Activated naive CD8-positive, alpha-beta T cell treated with anti-CD3 and anti-CD28 coated beads for 36 hours (primary cell): Measurements from ENCODE around the gene CEP85L. TPM values are rescaled to one million over a fixed set of nuclear protein-coding genes. Genes with fewer than 3 reads are reported as not detected.
A peak's percentile ranks its signal among the peaks of the same experiment; 100 is the strongest.

Experiments used
- DNase-seq: peaks from one replicate; pipeline ENCODE4 v3.0.0; 2021
- H3K27ac Mint-ChIP-seq: one replicate; pipeline ENCODE4 v1.8.0; 2022; ENCODE audit warnings: mild to moderate bottlenecking, moderate library complexity, mixed read lengths
- H3K27me3 Mint-ChIP-seq: one replicate; pipeline ENCODE4 v1.8.0; 2022; ENCODE audit warnings: mild to moderate bottlenecking, mixed read lengths
- H3K36me3 Mint-ChIP-seq: one replicate; pipeline ENCODE4 v1.8.0; 2021; ENCODE audit warnings: mild to moderate bottlenecking, mixed read lengths
- H3K4me1 Mint-ChIP-seq: one replicate; pipeline ENCODE4 v1.8.0; 2021; ENCODE audit warnings: mixed read lengths
- H3K4me3 Mint-ChIP-seq: one replicate; pipeline ENCODE4 v1.8.0; 2022; ENCODE audit warnings: mild to moderate bottlenecking, moderate library complexity, mixed read lengths
- H3K9me3 Mint-ChIP-seq: one replicate; pipeline ENCODE4 v1.8.0; 2022; ENCODE audit warnings: mixed read lengths
- total RNA-seq, 2 experiments: library from RNA; stranded (reverse); gene quantifications; one replicate each; pipeline ENCODE4 v1.2.3, GENCODE V29; 2021

CEP85L gene
- total RNA-seq, 2 experiments from 2014 or later: 34.7 to 41.9 TPM

GRCh38 chr6:118586746-118587485, 64.5 kb downstream of the CEP85L start:
- H3K4me3 Mint-ChIP-seq: no peak overlapping the region
- H3K9me3 Mint-ChIP-seq: no peaks in the 10 kb centered on the region
- H3K27ac Mint-ChIP-seq: no peak overlapping the region
- H3K27me3 Mint-ChIP-seq: no peaks in the 10 kb centered on the region
- H3K4me1 Mint-ChIP-seq: peaks cover 15% of the 10 kb centered on the region
- DNase-seq: no peak
- peaks cover 56% of the 10 kb centered on the region for H3K36me3 Mint-ChIP-seq

DNA sequence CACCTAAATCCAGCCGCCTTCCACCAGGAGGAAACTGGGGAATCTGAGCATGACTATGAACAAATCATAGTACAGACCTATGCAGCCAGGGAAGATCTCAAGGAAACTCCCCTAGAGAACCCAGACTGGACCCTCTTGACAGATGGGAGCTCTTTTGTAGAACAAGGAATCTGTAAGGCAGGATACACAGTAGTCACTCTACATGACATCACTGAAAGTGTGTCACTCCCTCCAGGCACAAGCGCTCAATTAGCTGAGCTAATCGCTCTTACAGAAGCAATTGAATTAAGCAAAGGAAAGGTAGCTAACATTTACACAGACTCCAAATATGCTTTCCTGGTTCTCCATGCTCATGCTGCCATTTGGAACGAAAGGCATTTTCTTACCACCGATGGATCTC, 66.5 kb downstream of the CEP85L start:
- Mint-ChIP-seq H3K36me3 (peaks cover 66% of the 10 kb centered on the region), H3K4me3 (no peak overlapping the region), H3K9me3 (peaks cover 12% of the 10 kb centered on the region), H3K27me3 (no peaks in the 10 kb centered on the region), H3K4me1 (peaks cover 7% of the 10 kb centered on the region), H3K27ac (peak overlapping the region; percentile 13)
- no peak for DNase-seq

DNA sequence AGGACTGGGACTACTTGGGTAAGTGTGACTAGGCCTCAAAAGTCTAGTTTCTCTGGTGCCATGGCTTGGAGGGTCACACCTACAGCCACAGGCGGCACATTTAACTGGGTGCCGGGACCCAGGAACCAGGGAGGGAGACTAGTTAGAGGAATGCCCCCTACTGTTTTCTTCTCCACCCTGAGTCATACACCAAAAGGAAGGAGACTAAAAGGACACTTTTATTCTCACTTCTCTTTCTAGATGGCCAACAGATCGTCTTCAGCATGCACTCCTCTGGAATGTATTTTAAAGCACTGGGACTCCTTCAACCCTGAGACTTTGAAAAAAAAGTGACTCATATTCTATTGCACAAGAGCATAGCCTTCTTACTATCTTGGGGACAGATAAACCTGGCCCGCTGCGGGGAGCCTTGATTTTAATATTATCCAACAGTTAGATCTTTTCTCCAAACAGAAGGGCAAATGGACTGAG, 69.9 kb downstream of the CEP85L start:
- no peak overlapping the region for H3K27ac Mint-ChIP-seq
- peaks cover 32% of the 10 kb centered on the region for H3K9me3 Mint-ChIP-seq
- H3K4me1 Mint-ChIP-seq: peaks cover 3% of the 10 kb centered on the region
- DNase-seq: no peak
- no peaks in the 10 kb centered on the region for H3K27me3 Mint-ChIP-seq
- no peak overlapping the region for H3K4me3 Mint-ChIP-seq
- peaks cover 83% of the 10 kb centered on the region for H3K36me3 Mint-ChIP-seq

- Mint-ChIP-seq H3K9me3 (peaks cover 40% of the 10 kb centered on the region), H3K27ac (peak overlapping the region; percentile 76), H3K4me1 (no peaks in the 10 kb centered on the region), H3K36me3 (peaks cover 84% of the 10 kb centered on the region), H3K27me3 (no peaks in the 10 kb centered on the region), H3K4me3 (no peak overlapping the region)
- DNase-seq: no peak
These were observed 70.6 kb downstream of the CEP85L start for GRCh38 chr6:118580585-118581419.

- no peak overlapping the region for H3K4me3 Mint-ChIP-seq
- H3K27ac Mint-ChIP-seq: no peak overlapping the region
- H3K4me1 Mint-ChIP-seq: no peaks in the 10 kb centered on the region
- peaks cover 43% of the 10 kb centered on the region for H3K9me3 Mint-ChIP-seq
- no peaks in the 10 kb centered on the region for H3K27me3 Mint-ChIP-seq
- peaks cover 84% of the 10 kb centered on the region for H3K36me3 Mint-ChIP-seq
- DNase-seq: no peak
These were observed 71.6 kb downstream of the CEP85L start for GRCh38 chr6:118579786-118580185.

- Mint-ChIP-seq H3K27ac (no peak overlapping the region), H3K4me1 (no peaks in the 10 kb centered on the region), H3K4me3 (no peak overlapping the region), H3K27me3 (no peaks in the 10 kb centered on the region), H3K36me3 (peaks cover 94% of the 10 kb centered on the region), H3K9me3 (peaks cover 52% of the 10 kb centered on the region)
- no peak for DNase-seq
These were observed 72.8 kb downstream of the CEP85L start for GRCh38 chr6:118578617-118579016.

DNA sequence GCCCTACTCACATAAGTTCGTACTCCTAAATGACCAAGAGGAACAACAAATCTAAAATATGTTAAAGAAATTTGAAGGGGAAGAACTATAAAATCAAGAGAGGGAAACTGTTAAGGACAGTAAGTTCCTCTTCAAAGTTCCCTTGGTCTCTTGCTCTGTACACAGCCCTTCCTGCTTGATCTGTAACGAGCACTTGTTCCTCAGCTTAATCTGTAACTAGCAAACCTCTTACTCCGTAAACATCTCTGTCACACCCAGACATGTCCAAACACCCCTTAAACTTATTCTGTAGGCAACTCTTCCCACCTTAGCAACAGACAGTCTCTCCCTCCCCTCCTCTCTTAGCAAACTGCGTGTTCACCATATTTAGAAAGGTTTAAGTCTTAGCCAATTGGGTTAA, 73.4 kb downstream of the CEP85L start:
- DNase-seq: no peak
- Mint-ChIP-seq H3K4me3 (no peak overlapping the region), H3K4me1 (no peaks in the 10 kb centered on the region), H3K27me3 (no peaks in the 10 kb centered on the region), H3K36me3 (peaks cover 95% of the 10 kb centered on the region), H3K9me3 (peaks cover 56% of the 10 kb centered on the region), H3K27ac (no peak overlapping the region)

- Mint-ChIP-seq H3K9me3 (peaks cover 42% of the 10 kb centered on the region), H3K36me3 (peaks cover 63% of the 10 kb centered on the region), H3K27ac (peak overlapping the region; percentile 27), H3K27me3 (no peaks in the 10 kb centered on the region), H3K4me1 (peaks cover 10% of the 10 kb centered on the region), H3K4me3 (no peak overlapping the region)
- no peak for DNase-seq
These were observed 77.1 kb downstream of the CEP85L start for GRCh38 chr6:118574051-118574865.

- Mint-ChIP-seq H3K9me3 (peaks cover 20% of the 10 kb centered on the region), H3K36me3 (peaks cover 32% of the 10 kb centered on the region), H3K27ac (no peak overlapping the region), H3K4me1 (peaks cover 20% of the 10 kb centered on the region), H3K4me3 (no peak overlapping the region), H3K27me3 (no peaks in the 10 kb centered on the region)
- DNase-seq: no peak
These were observed 80.3 kb downstream of the CEP85L start for GRCh38 chr6:118571121-118571520.

- H3K27ac Mint-ChIP-seq: no peak overlapping the region
- no peaks in the 10 kb centered on the region for H3K27me3 Mint-ChIP-seq
These were observed 81.9 kb downstream of the CEP85L start for GRCh38 chr6:118569498-118569897.

GRCh38 chr6:118567974-118568373, 83.4 kb downstream of the CEP85L start:
- no peak for DNase-seq
- Mint-ChIP-seq H3K4me1 (peaks cover 31% of the 10 kb centered on the region), H3K27me3 (no peaks in the 10 kb centered on the region), H3K36me3 (peaks cover 6% of the 10 kb centered on the region), H3K9me3 (peaks cover under 1% of the 10 kb centered on the region), H3K4me3 (no peak overlapping the region), H3K27ac (no peak overlapping the region)

More at GRCh38 chr6:118569498-118569897, 81.9 kb downstream of the CEP85L start:
- Mint-ChIP-seq H3K9me3 (peaks cover 11% of the 10 kb centered on the region), H3K4me3 (no peak overlapping the region), H3K36me3 (peaks cover 16% of the 10 kb centered on the region), H3K4me1 (peaks cover 28% of the 10 kb centered on the region)
- no peak for DNase-seq

GRCh38 chr6:118565311-118565960, 86.0 kb downstream of the CEP85L start:
- H3K27ac Mint-ChIP-seq: no peak overlapping the region
- H3K4me1 Mint-ChIP-seq: peaks cover 30% of the 10 kb centered on the region
- DNase-seq: no peak
- no peaks in the 10 kb centered on the region for H3K9me3 Mint-ChIP-seq
- H3K4me3 Mint-ChIP-seq: no peak overlapping the region
- peaks cover 6% of the 10 kb centered on the region for H3K36me3 Mint-ChIP-seq
- H3K27me3 Mint-ChIP-seq: no peaks in the 10 kb centered on the region

DNA sequence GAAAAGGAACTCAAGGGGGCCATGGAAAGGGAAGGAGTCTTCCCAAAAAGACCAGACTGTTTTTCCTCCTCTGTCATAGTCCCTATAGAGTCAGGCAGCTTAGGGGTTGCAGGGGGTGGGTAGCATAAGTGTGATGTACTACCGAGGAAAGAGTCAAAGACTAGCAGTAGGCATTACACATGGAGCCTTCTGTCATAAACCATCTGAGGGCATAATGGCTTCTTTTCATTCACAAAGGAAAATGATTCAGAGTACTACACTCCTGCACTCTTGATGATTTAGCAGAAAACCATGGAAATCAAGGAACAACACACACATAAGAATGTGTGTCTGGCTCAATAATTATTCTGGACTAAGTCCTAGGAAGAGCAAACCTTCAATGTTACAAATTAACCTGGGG, 88.4 kb downstream of the CEP85L start:
- H3K4me1 Mint-ChIP-seq: peaks cover 40% of the 10 kb centered on the region
- H3K27me3 Mint-ChIP-seq: no peaks in the 10 kb centered on the region
- no peak overlapping the region for H3K4me3 Mint-ChIP-seq
- H3K36me3 Mint-ChIP-seq: peaks cover 16% of the 10 kb centered on the region
- no peak overlapping the region for H3K27ac Mint-ChIP-seq
- no peak for DNase-seq
- H3K9me3 Mint-ChIP-seq: no peaks in the 10 kb centered on the region

GRCh38 chr6:118562248-118562647, 89.1 kb downstream of the CEP85L start:
- Mint-ChIP-seq H3K27ac (no peak overlapping the region), H3K36me3 (peaks cover 16% of the 10 kb centered on the region), H3K4me3 (no peak overlapping the region), H3K4me1 (peaks cover 41% of the 10 kb centered on the region), H3K9me3 (no peaks in the 10 kb centered on the region), H3K27me3 (no peaks in the 10 kb centered on the region)
- DNase-seq: no peak
